ENCODE results near the gene STRBP. TPM values are rescaled to one million over a fixed set of nuclear protein-coding genes. Genes with fewer than 3 reads are reported as not detected.

Gene STRBP
- total RNA-seq, 1 experiment from 2014 or later = 18.1 TPM

- no peak for DNase-seq (ENCODE audit: low read depth)
- in situ Hi-C loops (cut with HindIII; ENCODE audit: low pct_unique_long_range_greater_than_20kb, low sequenced_read_pairs) = no loop called here
Observed at GRCh38 chr9:123174079-123174478, 94.3 kb downstream of the STRBP start.

- in situ Hi-C loops (cut with HindIII; ENCODE audit: low pct_unique_long_range_greater_than_20kb, low sequenced_read_pairs) = no loop called here
- DNase-seq (ENCODE audit: low read depth) = no peak
Observed at GRCh38 chr9:123169926-123170325, 98.5 kb downstream of the STRBP start.

DNA sequence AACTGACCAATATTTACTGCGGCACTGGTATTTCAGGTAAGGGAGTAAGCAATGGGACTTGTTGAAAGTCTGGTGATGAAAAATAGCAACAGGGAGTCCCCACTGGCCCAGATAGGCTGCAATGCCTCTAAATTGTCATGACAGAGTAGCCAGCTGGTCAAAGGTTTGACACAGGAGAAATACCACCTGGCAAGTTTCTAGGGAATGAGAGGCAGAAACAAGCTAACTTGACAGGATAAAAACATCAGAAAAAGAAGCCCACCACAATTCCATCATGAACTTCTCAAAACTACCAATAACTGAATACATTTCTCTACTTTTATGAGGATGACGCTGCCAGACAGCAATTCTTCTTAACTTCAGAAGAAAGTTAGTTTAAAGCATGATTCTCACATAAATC lies 99.8 kb downstream of the STRBP start:
- in situ Hi-C loops (cut with HindIII; ENCODE audit: low pct_unique_long_range_greater_than_20kb, low sequenced_read_pairs) = no loop called here
- no peak for DNase-seq (ENCODE audit: low read depth)

DNA sequence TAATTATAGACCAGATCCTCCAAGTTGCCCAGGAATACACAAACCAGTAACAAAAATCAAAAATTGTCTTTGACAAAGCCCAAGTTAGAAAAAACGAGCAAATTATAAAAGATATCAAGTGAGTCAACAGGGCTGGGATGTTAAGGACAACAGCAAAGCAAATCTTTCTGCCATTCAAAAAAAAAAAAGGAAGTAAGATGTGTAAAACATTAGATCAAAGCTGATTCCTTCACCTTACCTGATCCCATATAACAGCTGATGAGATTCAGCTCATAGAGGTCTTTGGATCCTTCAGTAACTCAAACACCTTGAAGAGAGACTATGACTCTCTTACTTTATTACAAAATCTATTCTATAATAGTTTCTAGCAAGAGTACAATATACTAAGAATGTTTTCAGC lies 100.9 kb downstream of the STRBP start:
- no peak for DNase-seq (ENCODE audit: low read depth)
- in situ Hi-C loops (cut with HindIII; ENCODE audit: low pct_unique_long_range_greater_than_20kb, low sequenced_read_pairs) = no loop called here

- no peak for DNase-seq (ENCODE audit: low read depth)
- in situ Hi-C loops (cut with HindIII; ENCODE audit: low pct_unique_long_range_greater_than_20kb, low sequenced_read_pairs) = no loop called here
Observed at GRCh38 chr9:123165813-123166212, 102.6 kb downstream of the STRBP start.

- in situ Hi-C loops (cut with HindIII; ENCODE audit: low pct_unique_long_range_greater_than_20kb, low sequenced_read_pairs) = no loop called here
- no peak for DNase-seq (ENCODE audit: low read depth)
Observed at GRCh38 chr9:123164285-123164684, 104.1 kb downstream of the STRBP start.

- in situ Hi-C loops (cut with HindIII; ENCODE audit: low pct_unique_long_range_greater_than_20kb, low sequenced_read_pairs) = no loop called here
- no peak for DNase-seq (ENCODE audit: low read depth)
Observed at GRCh38 chr9:123162791-123163345, 105.5 kb downstream of the STRBP start.

- no peak for DNase-seq (ENCODE audit: low read depth)
- in situ Hi-C loops (cut with HindIII; ENCODE audit: low pct_unique_long_range_greater_than_20kb, low sequenced_read_pairs) = no loop called here
Observed at GRCh38 chr9:123162360-123162759, 106.0 kb downstream of the STRBP start.

- in situ Hi-C loops (cut with HindIII; ENCODE audit: low pct_unique_long_range_greater_than_20kb, low sequenced_read_pairs) = no loop called here
- DNase-seq (ENCODE audit: low read depth) = no peak
Observed at GRCh38 chr9:123157221-123157620, 111.2 kb downstream of the STRBP start.

- in situ Hi-C loops (cut with HindIII; ENCODE audit: low pct_unique_long_range_greater_than_20kb, low sequenced_read_pairs) = no loop called here
- DNase-seq (ENCODE audit: low read depth) = no peak
Observed at GRCh38 chr9:123150708-123151503, 117.5 kb downstream of the STRBP start.

GRCh38 chr9:123149067-123149466 lies 119.3 kb downstream of the STRBP start:
- no peak for DNase-seq (ENCODE audit: low read depth)
- in situ Hi-C loops (cut with HindIII; ENCODE audit: low pct_unique_long_range_greater_than_20kb, low sequenced_read_pairs) = no loop called here

DNA sequence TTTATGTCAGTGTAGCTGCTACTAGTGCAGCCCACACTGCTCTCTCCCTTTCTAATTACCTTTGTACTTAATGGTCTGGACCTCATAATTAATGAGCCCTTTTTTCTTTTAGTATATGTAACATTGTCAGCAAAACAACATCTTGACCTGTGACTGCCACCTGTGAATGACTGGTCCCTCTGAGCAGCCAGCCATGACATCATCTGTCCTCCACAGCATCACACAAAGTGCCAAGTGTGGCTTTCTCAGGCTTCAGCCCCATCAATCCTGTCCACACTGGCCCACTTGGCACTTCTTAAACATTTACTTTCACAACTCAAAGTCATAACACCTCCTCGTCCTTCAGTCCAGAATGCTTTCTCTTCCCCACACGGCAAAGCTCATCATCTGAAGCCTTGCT lies 130.2 kb downstream of the STRBP start:
- DNase-seq (ENCODE audit: low read depth) = no peak
- in situ Hi-C loops (cut with HindIII; ENCODE audit: low pct_unique_long_range_greater_than_20kb, low sequenced_read_pairs) = no loop called here

GRCh38 chr9:123135430-123135829 lies 133.0 kb downstream of the STRBP start:
- in situ Hi-C loops (cut with HindIII; ENCODE audit: low pct_unique_long_range_greater_than_20kb, low sequenced_read_pairs) = no loop called here
- DNase-seq (ENCODE audit: low read depth) = no peak

DNA sequence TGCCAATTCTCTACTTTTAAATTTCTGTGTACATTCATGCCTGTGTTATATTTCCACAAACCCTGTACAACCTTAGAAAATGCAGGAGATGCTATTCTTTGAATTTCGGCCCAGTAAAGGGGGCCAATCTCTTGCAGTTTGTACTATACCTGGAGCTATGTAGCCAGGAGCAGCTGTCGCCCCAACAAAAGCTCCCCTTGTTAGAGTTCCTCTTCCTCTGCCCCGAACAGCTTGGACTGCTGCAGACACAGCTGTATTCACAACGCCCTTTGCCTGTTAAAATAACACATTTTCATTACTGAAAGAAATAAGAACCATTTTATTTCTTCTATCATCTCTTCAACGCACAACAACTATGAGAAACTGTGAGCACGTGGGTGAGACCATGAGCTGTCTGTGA lies 135.7 kb downstream of the STRBP start:
- in situ Hi-C loops (cut with HindIII; ENCODE audit: low pct_unique_long_range_greater_than_20kb, low sequenced_read_pairs) = no loop called here
- DNase-seq (ENCODE audit: low read depth) = no peak

- DNase-seq (ENCODE audit: low read depth) = no peak
- in situ Hi-C loops (cut with HindIII; ENCODE audit: low pct_unique_long_range_greater_than_20kb, low sequenced_read_pairs) = no loop called here
Observed at GRCh38 chr9:123131993-123132392, 136.4 kb downstream of the STRBP start.

GRCh38 chr9:123131258-123131657 lies 137.1 kb downstream of the STRBP start:
- in situ Hi-C loops (cut with HindIII; ENCODE audit: low pct_unique_long_range_greater_than_20kb, low sequenced_read_pairs) = no loop called here
- DNase-seq (ENCODE audit: low read depth) = no peak

GRCh38 chr9:123129423-123129822 lies 139.0 kb downstream of the STRBP start:
- no peak for DNase-seq (ENCODE audit: low read depth)
- in situ Hi-C loops (cut with HindIII; ENCODE audit: low pct_unique_long_range_greater_than_20kb, low sequenced_read_pairs) = no loop called here

DNA sequence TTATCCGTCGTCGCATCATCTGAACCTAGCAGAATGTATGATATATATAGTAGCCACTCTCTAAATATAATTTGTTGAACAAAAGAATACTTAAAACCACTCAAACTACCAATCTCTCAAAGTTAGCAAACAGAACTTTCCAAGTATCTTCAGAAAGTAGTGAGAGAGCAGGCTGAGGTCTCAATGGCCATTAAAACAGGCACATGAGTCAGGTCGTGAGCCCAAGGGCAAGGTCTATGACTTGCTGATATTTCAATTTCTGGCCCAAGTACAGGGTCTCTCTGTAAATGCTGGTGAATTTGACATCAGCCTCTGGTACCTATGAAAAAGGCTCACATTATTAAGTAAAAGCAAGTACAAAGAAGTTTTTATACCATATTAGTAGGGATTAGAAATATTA lies 139.8 kb downstream of the STRBP start:
- DNase-seq (ENCODE audit: low read depth) = no peak
- in situ Hi-C loops (cut with HindIII; ENCODE audit: low pct_unique_long_range_greater_than_20kb, low sequenced_read_pairs) = no loop called here

DNA sequence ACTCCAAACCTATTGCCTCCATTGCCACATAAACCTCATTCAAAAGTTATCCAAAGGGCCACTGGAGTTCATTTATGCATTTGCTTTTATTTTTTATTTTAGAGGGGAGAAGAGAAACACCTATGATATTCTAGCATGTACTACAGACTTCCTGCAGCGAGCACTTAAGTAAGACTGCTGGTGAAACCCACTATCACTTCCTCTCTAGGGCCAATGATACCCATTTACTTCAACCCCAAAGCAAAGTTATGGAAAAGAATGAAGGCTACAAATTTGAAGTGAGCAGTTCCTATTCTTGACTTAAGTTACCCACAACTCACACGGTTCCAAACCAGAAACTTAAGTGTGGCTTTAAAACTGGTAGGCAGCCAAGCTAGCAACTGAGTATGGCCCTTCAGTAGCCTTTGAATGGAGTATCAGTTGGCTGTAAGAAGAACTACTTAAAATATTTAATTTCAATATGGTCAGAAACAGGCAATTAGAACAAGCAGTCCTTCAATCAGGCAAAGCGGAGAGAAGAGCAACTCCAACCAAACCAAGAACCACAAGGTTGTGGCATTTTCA lies 140.8 kb downstream of the STRBP start:
- in situ Hi-C loops (cut with HindIII; ENCODE audit: low pct_unique_long_range_greater_than_20kb, low sequenced_read_pairs) = no loop called here
- no peak for DNase-seq (ENCODE audit: low read depth)

DNA sequence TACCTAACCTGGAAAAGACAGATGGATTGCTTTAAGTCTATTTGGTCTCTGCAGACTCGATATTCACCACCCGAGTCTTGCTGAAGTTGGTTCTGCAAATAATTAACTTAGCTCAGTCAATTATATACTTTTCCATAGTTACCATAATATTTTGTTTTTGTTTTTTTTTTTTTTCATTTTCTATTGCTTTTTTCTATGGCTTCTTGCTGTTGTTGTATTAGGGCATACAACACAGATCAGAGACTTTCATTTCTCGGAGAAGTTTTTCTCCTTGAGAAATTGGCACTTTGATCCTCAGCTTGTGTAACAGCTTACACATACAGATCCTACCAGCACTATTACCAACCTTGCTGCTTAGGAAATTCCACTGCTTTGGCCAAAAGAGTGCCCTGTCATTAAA lies 146.9 kb downstream of the STRBP start:
- in situ Hi-C loops (cut with HindIII; ENCODE audit: low pct_unique_long_range_greater_than_20kb, low sequenced_read_pairs) = no loop called here
- DNase-seq (ENCODE audit: low read depth) = peak; percentile 22

Data from Caki2 (cell line).